ENCODE results near the gene MYMX. TPM values are rescaled to one million over a fixed set of nuclear protein-coding genes. Genes with fewer than 3 reads are reported as not detected.

MYMX gene
- total and polyA plus RNA-seq, 2 of the 13 experiments (the other 11 are each of a cell fraction or from before 2014, with no cell fraction given), result not detected

- TF ChIP-seq ZNF414 (CRISPR knock-in tag; IDR thresholded peaks at IDR 0.05) (0 out of 2 replicates have a peak, but pooled peaks have one; percentile 3), ZNF557 (CRISPR knock-in tag; IDR thresholded peaks at IDR 0.05) (no peak), TRIM24 (CRISPR knock-in tag; IDR thresholded peaks at IDR 0.05) (no peak), ZNF782 (CRISPR knock-in tag; IDR thresholded peaks at IDR 0.05; ENCODE audit: borderline replicate concordance) (0 out of 2 replicates have a peak, but pooled peaks have one; percentile 4), ARHGAP35 (CRISPR knock-in tag; IDR thresholded peaks at IDR 0.05; ENCODE audit: borderline replicate concordance) (0 out of 2 replicates have a peak, but pooled peaks have one; percentile 35), HNRNPK (IDR thresholded peaks at IDR 0.05; ENCODE audit: low read depth, low read length, poor library complexity, severe bottlenecking) (peak; percentile 4), ZBTB33 (CRISPR knock-in tag; IDR thresholded peaks at IDR 0.05) (0 out of 2 replicates have a peak, but pooled peaks have one; percentile 6), ATF7 (IDR thresholded peaks at IDR 0.05) (no peak), ATF7 (CRISPR knock-in tag; IDR thresholded peaks at IDR 0.05) (0 out of 2 replicates have a peak, but pooled peaks have one; percentile 26), ZNF574 (CRISPR knock-in tag; IDR thresholded peaks at IDR 0.05) (no peak), POLR2AphosphoS5 (IDR thresholded peaks at IDR 0.05; ENCODE audit: low read depth, low read length) (peak; percentile 34; the same call in 1 of the 2 replicates), PAWR (CRISPR knock-in tag; IDR thresholded peaks at IDR 0.05; ENCODE audit: borderline replicate concordance) (0 out of 2 replicates have a peak, but pooled peaks have one; percentile 20), ZC3H13 (CRISPR knock-in tag; IDR thresholded peaks at IDR 0.05) (0 out of 2 replicates have a peak, but pooled peaks have one; percentile 25)
- TF ChIP-seq, protein P1, sequence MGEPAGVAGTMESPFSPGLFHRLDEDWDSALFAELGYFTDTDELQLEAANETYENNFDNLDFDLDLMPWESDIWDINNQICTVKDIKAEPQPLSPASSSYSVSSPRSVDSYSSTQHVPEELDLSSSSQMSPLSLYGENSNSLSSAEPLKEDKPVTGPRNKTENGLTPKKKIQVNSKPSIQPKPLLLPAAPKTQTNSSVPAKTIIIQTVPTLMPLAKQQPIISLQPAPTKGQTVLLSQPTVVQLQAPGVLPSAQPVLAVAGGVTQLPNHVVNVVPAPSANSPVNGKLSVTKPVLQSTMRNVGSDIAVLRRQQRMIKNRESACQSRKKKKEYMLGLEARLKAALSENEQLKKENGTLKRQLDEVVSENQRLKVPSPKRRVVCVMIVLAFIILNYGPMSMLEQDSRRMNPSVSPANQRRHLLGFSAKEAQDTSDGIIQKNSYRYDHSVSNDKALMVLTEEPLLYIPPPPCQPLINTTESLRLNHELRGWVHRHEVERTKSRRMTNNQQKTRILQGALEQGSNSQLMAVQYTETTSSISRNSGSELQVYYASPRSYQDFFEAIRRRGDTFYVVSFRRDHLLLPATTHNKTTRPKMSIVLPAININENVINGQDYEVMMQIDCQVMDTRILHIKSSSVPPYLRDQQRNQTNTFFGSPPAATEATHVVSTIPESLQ (CRISPR knock-in tag; conservative IDR thresholded peaks at IDR 0.05), result 0 out of 2 replicates have a peak, but pooled peaks have one; percentile 24
- TF ChIP-seq, protein P2, sequence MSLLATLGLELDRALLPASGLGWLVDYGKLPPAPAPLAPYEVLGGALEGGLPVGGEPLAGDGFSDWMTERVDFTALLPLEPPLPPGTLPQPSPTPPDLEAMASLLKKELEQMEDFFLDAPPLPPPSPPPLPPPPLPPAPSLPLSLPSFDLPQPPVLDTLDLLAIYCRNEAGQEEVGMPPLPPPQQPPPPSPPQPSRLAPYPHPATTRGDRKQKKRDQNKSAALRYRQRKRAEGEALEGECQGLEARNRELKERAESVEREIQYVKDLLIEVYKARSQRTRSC (CRISPR knock-in tag; IDR thresholded peaks at IDR 0.05; ENCODE audit: low read depth), result 0 out of 2 replicates have a peak, but pooled peaks have one; percentile 19
- TF ChIP-seq, protein P3, sequence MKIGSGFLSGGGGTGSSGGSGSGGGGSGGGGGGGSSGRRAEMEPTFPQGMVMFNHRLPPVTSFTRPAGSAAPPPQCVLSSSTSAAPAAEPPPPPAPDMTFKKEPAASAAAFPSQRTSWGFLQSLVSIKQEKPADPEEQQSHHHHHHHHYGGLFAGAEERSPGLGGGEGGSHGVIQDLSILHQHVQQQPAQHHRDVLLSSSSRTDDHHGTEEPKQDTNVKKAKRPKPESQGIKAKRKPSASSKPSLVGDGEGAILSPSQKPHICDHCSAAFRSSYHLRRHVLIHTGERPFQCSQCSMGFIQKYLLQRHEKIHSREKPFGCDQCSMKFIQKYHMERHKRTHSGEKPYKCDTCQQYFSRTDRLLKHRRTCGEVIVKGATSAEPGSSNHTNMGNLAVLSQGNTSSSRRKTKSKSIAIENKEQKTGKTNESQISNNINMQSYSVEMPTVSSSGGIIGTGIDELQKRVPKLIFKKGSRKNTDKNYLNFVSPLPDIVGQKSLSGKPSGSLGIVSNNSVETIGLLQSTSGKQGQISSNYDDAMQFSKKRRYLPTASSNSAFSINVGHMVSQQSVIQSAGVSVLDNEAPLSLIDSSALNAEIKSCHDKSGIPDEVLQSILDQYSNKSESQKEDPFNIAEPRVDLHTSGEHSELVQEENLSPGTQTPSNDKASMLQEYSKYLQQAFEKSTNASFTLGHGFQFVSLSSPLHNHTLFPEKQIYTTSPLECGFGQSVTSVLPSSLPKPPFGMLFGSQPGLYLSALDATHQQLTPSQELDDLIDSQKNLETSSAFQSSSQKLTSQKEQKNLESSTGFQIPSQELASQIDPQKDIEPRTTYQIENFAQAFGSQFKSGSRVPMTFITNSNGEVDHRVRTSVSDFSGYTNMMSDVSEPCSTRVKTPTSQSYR (CRISPR knock-in tag; IDR thresholded peaks at IDR 0.05; ENCODE audit: borderline replicate concordance), result no peak
Measured at GRCh38 chr6:44257753-44258324, 41.1 kb downstream of the MYMX start (continued).
